Kidney (tissue), 14 donors: Measurements from ENCODE around the gene TCF12. TPM values are rescaled to one million over a fixed set of nuclear protein-coding genes. Genes with fewer than 3 reads are reported as not detected.

Source experiments
- DNase-seq, 5 donors: peaks; one replicate each; pipeline ENCODE4 v3.0.0-alpha.2; 2013 to 2020
- FAIRE-seq: peaks from 2 replicates; lab custom pipeline; 2012; peaks lifted over from hg19 to GRCh38; lab: Jason Lieb, UNC
- H3K27ac ChIP-seq, 2 donors: one replicate each; pipeline ENCODE4 v1.7.0; 2013; ENCODE audit warnings: low read depth in 2 of 2, low read length in 2 of 2, inconsistent platforms in 1 of 2
- H3K27me3 ChIP-seq: one replicate; pipeline ENCODE4 v1.7.1; 2013; ENCODE audit warnings: low read length, inconsistent platforms; ENCODE audit not compliant: control insufficient read depth, insufficient read depth
- H3K36me3 ChIP-seq, 3 donors: one replicate each; pipeline versions ENCODE4 v1.7.0 to v1.7.1; 2013; ENCODE audit warnings: low read length in 3 of 3, control low read depth in 1 of 3, inconsistent platforms in 1 of 3; ENCODE audit not compliant: insufficient read depth in 3 of 3, control insufficient read depth in 2 of 3
- H3K4me1 ChIP-seq, 3 donors: one replicate each; pipeline versions ENCODE4 v1.7.0 to v1.7.1; 2013; ENCODE audit warnings: low read length in 3 of 3, inconsistent platforms in 1 of 3, low read depth in 1 of 3; ENCODE audit not compliant: control insufficient read depth in 2 of 3, insufficient read depth in 2 of 3
- H3K4me3 ChIP-seq, 3 donors: one replicate each; pipeline versions ENCODE4 v1.7.0 to v1.8.1; 2013; ENCODE audit warnings: low read length in 3 of 3, control low read depth in 1 of 3, inconsistent platforms in 1 of 3
- H3K9ac ChIP-seq, 3 donors: one replicate each; pipeline versions ENCODE4 v1.7.0 to v1.7.1; 2013; ENCODE audit warnings: low read length in 3 of 3, control low read depth in 1 of 3, inconsistent platforms in 1 of 3
- H3K9me3 ChIP-seq, 3 donors: one replicate each; pipeline versions ENCODE4 v1.7.0 to v1.7.1; 2013; ENCODE audit warnings: low read length in 3 of 3, control low read depth in 1 of 3, inconsistent platforms in 1 of 3; ENCODE audit not compliant: control insufficient read depth in 2 of 3, insufficient read depth in 1 of 3
- intact Hi-C: fragments of 100-400 bp; cut with DNase I; formaldehyde crosslinking; loops from one replicate; pipeline ENCODE4 v1.11.1; 2022
- polyA plus RNA-seq: library from polyadenylated mRNA; stranded (reverse); fragments of 350-450 nt; fragmentation: Illumina TruSeq; extraction: RNeasy Lipid Tissue Mini Kit (QIAGEN cat#74804); gene quantifications from one replicate; pipeline ENCODE4 v1.2.3, GENCODE V29; 2014; ENCODE audit warnings: low read depth, low replicate concordance; ENCODE audit not compliant: insufficient read depth
- total RNA-seq: library from RNA; stranded (reverse); fragmentation: NEBNext Ultra II Directional; extraction: Animal tissue kit (Norgen Biotek cat#: 25700); gene quantifications from one replicate; pipeline ENCODE4 v1.2.1, GENCODE V29; 2021
- TF ChIP-seq, protein P1 (sequence below): IDR thresholded peaks from 3 replicates; pipeline ENCODE4 v1.5.1; 2012; ENCODE audit warnings: mild to moderate bottlenecking, moderate library complexity, borderline replicate concordance; ENCODE audit not compliant: insufficient read depth; ENCODE audit errors: extremely low read depth
- donor health status: control.
- donor health status: control.
- donor health status: control.
- donor health status: control.
- donor health status: control.
- donor health status: DM: yes; HTN: yes; CAD: no.
- donor health status: Normal renal cell carcinoma (clear cell type).

Gene TCF12
- total and polyA plus RNA-seq, 2 donors from 2014 or later: 16.3 to 116 TPM

DNA sequence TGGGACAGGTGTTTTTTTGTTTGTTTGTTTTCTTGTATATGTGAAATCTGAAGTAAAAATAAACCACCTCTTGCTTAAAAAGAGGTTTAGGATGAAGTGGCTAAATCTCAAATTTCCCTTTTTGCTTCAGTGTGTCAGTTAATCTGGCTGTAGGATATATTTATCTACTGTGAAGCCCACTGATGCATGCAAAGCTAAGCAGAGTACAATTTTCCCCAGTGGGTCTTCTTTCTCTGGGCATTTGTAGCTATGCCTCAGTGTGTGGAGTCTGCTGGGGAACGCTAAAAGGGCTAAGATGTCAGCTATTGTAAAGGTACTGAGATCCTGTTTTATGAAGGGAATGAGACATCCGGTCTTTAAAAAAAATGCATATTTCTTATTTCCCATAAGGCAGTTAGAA lies 190.6 kb downstream of the TCF12 start:
- Histone ChIP-seq H3K27me3 (no peaks in the 10 kb centered on the region), H3K36me3 (no peaks in the 10 kb centered on the region), H3K27ac (no peak overlapping the region), H3K9ac (no peak overlapping the region), H3K9me3 (no peaks in the 10 kb centered on the region), H3K4me3 (no peak overlapping the region), H3K4me1 (no peaks in the 10 kb centered on the region)
- TF ChIP-seq, protein P1, sequence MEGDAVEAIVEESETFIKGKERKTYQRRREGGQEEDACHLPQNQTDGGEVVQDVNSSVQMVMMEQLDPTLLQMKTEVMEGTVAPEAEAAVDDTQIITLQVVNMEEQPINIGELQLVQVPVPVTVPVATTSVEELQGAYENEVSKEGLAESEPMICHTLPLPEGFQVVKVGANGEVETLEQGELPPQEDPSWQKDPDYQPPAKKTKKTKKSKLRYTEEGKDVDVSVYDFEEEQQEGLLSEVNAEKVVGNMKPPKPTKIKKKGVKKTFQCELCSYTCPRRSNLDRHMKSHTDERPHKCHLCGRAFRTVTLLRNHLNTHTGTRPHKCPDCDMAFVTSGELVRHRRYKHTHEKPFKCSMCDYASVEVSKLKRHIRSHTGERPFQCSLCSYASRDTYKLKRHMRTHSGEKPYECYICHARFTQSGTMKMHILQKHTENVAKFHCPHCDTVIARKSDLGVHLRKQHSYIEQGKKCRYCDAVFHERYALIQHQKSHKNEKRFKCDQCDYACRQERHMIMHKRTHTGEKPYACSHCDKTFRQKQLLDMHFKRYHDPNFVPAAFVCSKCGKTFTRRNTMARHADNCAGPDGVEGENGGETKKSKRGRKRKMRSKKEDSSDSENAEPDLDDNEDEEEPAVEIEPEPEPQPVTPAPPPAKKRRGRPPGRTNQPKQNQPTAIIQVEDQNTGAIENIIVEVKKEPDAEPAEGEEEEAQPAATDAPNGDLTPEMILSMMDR: no peak
- no peak for FAIRE-seq
- intact Hi-C loops: no loop called here
- peak in 2 of 5 donors; percentile 50 to 58 for DNase-seq

DNA sequence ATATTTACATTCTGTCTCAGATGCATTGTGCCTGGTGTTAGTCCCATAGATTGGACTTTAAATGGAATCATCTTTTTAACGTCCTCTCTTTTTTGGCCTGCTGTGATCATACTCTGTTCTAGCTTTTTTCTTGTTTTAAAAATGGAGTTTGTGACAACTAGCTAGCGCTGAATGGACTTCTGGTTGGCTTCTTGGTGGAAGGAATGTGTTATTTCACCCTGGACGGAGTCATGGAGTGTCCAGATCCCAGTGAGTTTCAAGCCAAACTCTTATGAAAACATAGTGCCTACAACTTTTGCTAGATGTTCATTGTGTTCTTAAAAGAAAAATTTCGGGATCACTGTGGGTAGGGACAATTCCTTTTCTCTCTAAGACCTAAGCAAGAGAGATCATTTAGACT lies 192.6 kb downstream of the TCF12 start:
- H3K9ac ChIP-seq: no peak overlapping the region
- H3K27me3 ChIP-seq: no peaks in the 10 kb centered on the region
- TF ChIP-seq, protein P1: no peak
- no peaks in the 10 kb centered on the region for H3K4me1 ChIP-seq
- intact Hi-C loops: no loop called here
- no peak overlapping the region for H3K4me3 ChIP-seq
- H3K9me3 ChIP-seq: no peaks in the 10 kb centered on the region
- FAIRE-seq (no peak), DNase-seq (no peak)
- H3K27ac ChIP-seq: no peak overlapping the region
- no peaks in the 10 kb centered on the region for H3K36me3 ChIP-seq

DNA sequence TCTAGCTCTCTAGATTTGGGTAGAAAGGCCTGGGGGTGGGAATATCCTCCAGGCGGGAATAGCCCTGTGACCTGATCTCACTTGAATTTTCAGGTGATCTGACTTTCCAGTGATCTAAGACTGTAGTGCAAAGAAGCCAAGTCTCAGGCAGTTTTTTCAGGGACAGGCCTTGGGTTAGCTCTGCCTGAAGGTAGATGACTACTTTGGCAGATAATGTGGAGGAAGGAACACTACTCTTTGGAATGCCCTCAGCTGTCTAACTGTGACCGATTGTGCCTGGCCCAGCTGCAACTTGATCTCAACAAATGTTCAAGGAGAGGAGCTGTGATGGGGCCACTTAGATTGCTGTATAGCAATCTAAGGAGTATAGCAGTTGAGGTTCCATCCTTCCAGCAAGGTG lies 193.7 kb downstream of the TCF12 start:
- FAIRE-seq (no peak), DNase-seq (peak in 4 of 5 donors; percentile 48 to 81 (median 73))
- TF ChIP-seq, protein P1: no peak
- Histone ChIP-seq H3K9me3 (no peaks in the 10 kb centered on the region), H3K9ac (no peak overlapping the region), H3K27me3 (no peaks in the 10 kb centered on the region), H3K4me1 (no peaks in the 10 kb centered on the region), H3K27ac (no peak overlapping the region), H3K36me3 (no peaks in the 10 kb centered on the region), H3K4me3 (no peak overlapping the region)
- intact Hi-C loops: no loop called here

DNA sequence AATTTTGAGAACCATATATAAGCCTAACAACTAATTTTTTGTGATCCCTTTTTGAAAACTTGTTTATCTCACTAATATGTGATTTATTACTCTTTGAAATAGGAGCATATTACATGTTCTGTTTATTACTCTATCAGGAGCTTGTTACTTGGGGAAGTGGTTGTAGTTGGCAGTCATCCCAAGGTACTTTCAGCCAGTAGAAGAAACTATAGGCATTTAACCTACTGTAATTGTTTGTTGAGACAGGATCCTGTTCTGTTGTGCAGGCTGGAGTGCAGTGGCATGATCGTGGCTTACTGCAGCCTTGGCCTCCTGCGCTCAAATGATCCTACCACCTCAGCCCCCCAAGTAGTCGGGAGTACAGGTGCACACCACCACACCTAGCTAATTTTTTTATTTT lies 195.6 kb downstream of the TCF12 start:
- no peak overlapping the region for H3K27ac ChIP-seq
- peaks cover 0 to 4% (median 0%) of the 10 kb centered on the region in 3 donors for H3K4me1 ChIP-seq
- H3K9me3 ChIP-seq: no peaks in the 10 kb centered on the region
- H3K4me3 ChIP-seq: no peak overlapping the region
- no peaks in the 10 kb centered on the region for H3K36me3 ChIP-seq
- no peak for FAIRE-seq
- H3K9ac ChIP-seq: no peak overlapping the region
- intact Hi-C loops: no loop called here
- DNase-seq: no peak
- TF ChIP-seq, protein P1: no peak
- no peaks in the 10 kb centered on the region for H3K27me3 ChIP-seq
